SK-N-MC (cell line): Measurements from ENCODE around the gene METTL2A.

ENCODE experiments used
- EZH2 ChIP-seq: fragments of 200-600 bp; sonication (generic); IDR thresholded peaks from one replicate; pipeline ENCODE4 v1.6.1; 2017; ENCODE audit warnings: antibody characterized with exemption
- POLR2AphosphoS5 ChIP-seq: IDR thresholded peaks from 2 replicates; pipeline ENCODE4 v1.6.1; 2012; ENCODE audit warnings: mild to moderate bottlenecking, low read depth, low read length, borderline replicate concordance

DNA sequence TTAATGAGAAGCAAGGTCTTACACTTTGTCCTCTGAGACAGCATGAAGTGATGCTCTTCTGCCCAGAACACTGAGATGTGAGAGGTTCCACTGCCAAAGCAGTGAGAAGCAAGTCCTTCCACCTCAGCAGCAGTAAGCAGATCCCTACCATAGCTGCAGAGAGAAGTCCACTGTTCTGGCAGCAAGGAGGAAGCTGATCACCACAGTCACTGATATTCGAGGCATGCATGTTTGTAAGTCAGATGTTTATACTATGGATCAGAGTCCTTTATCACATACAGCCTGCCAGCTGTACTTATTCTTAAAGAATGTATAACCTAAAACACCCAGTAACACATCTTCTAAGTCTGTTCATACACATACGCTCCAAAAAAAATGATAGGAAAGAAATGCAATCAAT, 18.2 kb upstream of the METTL2A start:
- TF ChIP-seq EZH2 (no peak), POLR2AphosphoS5 (no peak)
